SK-N-SH (cell line): Measurements from ENCODE around the gene AZU1.

Source experiments
- MEF2A ChIP-seq: IDR thresholded peaks from 2 replicates; pipeline ENCODE4 v1.4.0; 2012; ENCODE audit warnings: low read depth, borderline replicate concordance
- TF ChIP-seq, protein P1 (sequence below): fragments of 200-600 bp; sonication (generic); IDR thresholded peaks from 2 replicates; pipeline ENCODE4 v1.6.1; 2017; ENCODE audit warnings: antibody characterized with exemption, mild to moderate bottlenecking, moderate library complexity
- TF ChIP-seq, protein P2 (sequence below): IDR thresholded peaks from 2 replicates; pipeline ENCODE4 v1.4.0; 2012; ENCODE audit warnings: low read depth, borderline replicate concordance
- TF ChIP-seq, protein P3 (sequence below): IDR thresholded peaks from 2 replicates; pipeline ENCODE4 v1.4.0; 2012; ENCODE audit warnings: low read depth

- TF ChIP-seq, protein P1, sequence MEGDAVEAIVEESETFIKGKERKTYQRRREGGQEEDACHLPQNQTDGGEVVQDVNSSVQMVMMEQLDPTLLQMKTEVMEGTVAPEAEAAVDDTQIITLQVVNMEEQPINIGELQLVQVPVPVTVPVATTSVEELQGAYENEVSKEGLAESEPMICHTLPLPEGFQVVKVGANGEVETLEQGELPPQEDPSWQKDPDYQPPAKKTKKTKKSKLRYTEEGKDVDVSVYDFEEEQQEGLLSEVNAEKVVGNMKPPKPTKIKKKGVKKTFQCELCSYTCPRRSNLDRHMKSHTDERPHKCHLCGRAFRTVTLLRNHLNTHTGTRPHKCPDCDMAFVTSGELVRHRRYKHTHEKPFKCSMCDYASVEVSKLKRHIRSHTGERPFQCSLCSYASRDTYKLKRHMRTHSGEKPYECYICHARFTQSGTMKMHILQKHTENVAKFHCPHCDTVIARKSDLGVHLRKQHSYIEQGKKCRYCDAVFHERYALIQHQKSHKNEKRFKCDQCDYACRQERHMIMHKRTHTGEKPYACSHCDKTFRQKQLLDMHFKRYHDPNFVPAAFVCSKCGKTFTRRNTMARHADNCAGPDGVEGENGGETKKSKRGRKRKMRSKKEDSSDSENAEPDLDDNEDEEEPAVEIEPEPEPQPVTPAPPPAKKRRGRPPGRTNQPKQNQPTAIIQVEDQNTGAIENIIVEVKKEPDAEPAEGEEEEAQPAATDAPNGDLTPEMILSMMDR = no peak
- TF ChIP-seq, protein P2, sequence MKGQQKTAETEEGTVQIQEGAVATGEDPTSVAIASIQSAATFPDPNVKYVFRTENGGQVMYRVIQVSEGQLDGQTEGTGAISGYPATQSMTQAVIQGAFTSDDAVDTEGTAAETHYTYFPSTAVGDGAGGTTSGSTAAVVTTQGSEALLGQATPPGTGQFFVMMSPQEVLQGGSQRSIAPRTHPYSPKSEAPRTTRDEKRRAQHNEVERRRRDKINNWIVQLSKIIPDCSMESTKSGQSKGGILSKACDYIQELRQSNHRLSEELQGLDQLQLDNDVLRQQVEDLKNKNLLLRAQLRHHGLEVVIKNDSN = no peak
- TF ChIP-seq, protein P3, sequence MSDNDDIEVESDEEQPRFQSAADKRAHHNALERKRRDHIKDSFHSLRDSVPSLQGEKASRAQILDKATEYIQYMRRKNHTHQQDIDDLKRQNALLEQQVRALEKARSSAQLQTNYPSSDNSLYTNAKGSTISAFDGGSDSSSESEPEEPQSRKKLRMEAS = no peak
- TF ChIP-seq MEF2A = no peak
Measured at GRCh38 chr19:798415-799075, 29.1 kb upstream of the AZU1 start.
